ENCODE data around the gene CCDC197. TPM values are rescaled to one million over a fixed set of nuclear protein-coding genes. Genes with fewer than 3 reads are reported as not detected.

Gene CCDC197
- total and polyA plus RNA-seq, 3 experiments from 2014 or later = not detected

- ChIA-PET CTCF (no interaction called here), POLR2A (no interaction called here)
- no peaks in the 10 kb centered on the region for H3K4me1 ChIP-seq (ENCODE audit: insufficient read depth, low read length)
- peaks cover 0 to 3% (median 2%) of the 10 kb centered on the region in 3 donors for H3K4me1 Mint-ChIP-seq
- no peak for DNase-seq
- H3K36me3 ChIP-seq (ENCODE audit: insufficient read depth, low read length) = peaks cover 19% of the 10 kb centered on the region
- no peak overlapping the region for H3K4me3 Mint-ChIP-seq
- no peaks in the 10 kb centered on the region for H3K9me3 ChIP-seq (ENCODE audit: low read length)
- H3K27ac ChIP-seq (ENCODE audit: low read depth, low read length) = no peak overlapping the region
- H3K27me3 ChIP-seq (ENCODE audit: insufficient read depth, low read length, poor library complexity, severe bottlenecking) = no peaks in the 10 kb centered on the region
- no peaks in the 10 kb centered on the region for H3K9me3 Mint-ChIP-seq
- H3K27ac Mint-ChIP-seq = no peak overlapping the region
- peaks cover 0 to 37% (median 8%) of the 10 kb centered on the region in 3 donors for H3K36me3 Mint-ChIP-seq
- H3K27me3 Mint-ChIP-seq = peaks cover 0 to 2% of the 10 kb centered on the region in 2 donors
- H3K4me3 ChIP-seq (ENCODE audit: low read length) = no peak overlapping the region
These were observed 45.5 kb downstream of the CCDC197 start for GRCh38 chr14:94042433-94043091.

- POLR2A ChIA-PET = no interaction called here
- Mint-ChIP-seq H3K9me3 (no peaks in the 10 kb centered on the region), H3K27me3 (peaks cover 0 to 2% of the 10 kb centered on the region in 2 donors), H3K4me1 (peaks cover 0 to 3% (median 2%) of the 10 kb centered on the region in 3 donors), H3K36me3 (peaks cover 3 to 44% (median 12%) of the 10 kb centered on the region in 3 donors), H3K27ac (peak overlapping the region in 3 of 8 donors; percentile 37 to 70 (median 43)), H3K4me3 (no peak overlapping the region)
- CTCF ChIA-PET = no interaction called here
- Histone ChIP-seq H3K4me1 (ENCODE audit: insufficient read depth, low read length) (no peaks in the 10 kb centered on the region), H3K9me3 (ENCODE audit: low read length) (no peaks in the 10 kb centered on the region), H3K36me3 (ENCODE audit: insufficient read depth, low read length) (peaks cover 25% of the 10 kb centered on the region), H3K4me3 (ENCODE audit: low read length) (no peak overlapping the region), H3K27me3 (ENCODE audit: insufficient read depth, low read length, poor library complexity, severe bottlenecking) (no peaks in the 10 kb centered on the region), H3K27ac (ENCODE audit: low read depth, low read length) (no peak overlapping the region)
- no peak for DNase-seq
These were observed 46.1 kb downstream of the CCDC197 start for GRCh38 chr14:94043111-94043755.

- Histone ChIP-seq H3K9me3 (ENCODE audit: low read length) (no peaks in the 10 kb centered on the region), H3K36me3 (ENCODE audit: insufficient read depth, low read length) (peaks cover 32% of the 10 kb centered on the region), H3K4me1 (ENCODE audit: insufficient read depth, low read length) (no peaks in the 10 kb centered on the region), H3K27me3 (ENCODE audit: insufficient read depth, low read length, poor library complexity, severe bottlenecking) (no peaks in the 10 kb centered on the region), H3K4me3 (ENCODE audit: low read length) (no peak overlapping the region), H3K27ac (ENCODE audit: low read depth, low read length) (no peak overlapping the region)
- peaks cover 0 to 2% of the 10 kb centered on the region in 2 donors for H3K27me3 Mint-ChIP-seq
- CTCF ChIA-PET = interaction anchor here (1.1 kb wide), 1 partner anchor 37 kb away, joined by 4 read pairs; the partner anchor contains the start of genes DDX24 and IFI27L1
- H3K36me3 Mint-ChIP-seq = peaks cover 5 to 50% (median 12%) of the 10 kb centered on the region in 3 donors
- H3K4me3 Mint-ChIP-seq = no peak overlapping the region
- POLR2A ChIA-PET = no interaction called here
- peaks cover 0 to 3% (median 2%) of the 10 kb centered on the region in 3 donors for H3K4me1 Mint-ChIP-seq
- DNase-seq = no peak
- peak overlapping the region in 3 of 8 donors; percentile 37 to 70 (median 43) for H3K27ac Mint-ChIP-seq
- no peaks in the 10 kb centered on the region for H3K9me3 Mint-ChIP-seq
These were observed 46.8 kb downstream of the CCDC197 start for GRCh38 chr14:94043756-94044475.

- POLR2A ChIA-PET = no interaction called here
- no peak overlapping the region for H3K4me3 Mint-ChIP-seq
- peaks cover 0 to 3% (median 2%) of the 10 kb centered on the region in 3 donors for H3K4me1 Mint-ChIP-seq
These were observed 47.5 kb downstream of the CCDC197 start for GRCh38 chr14:94044476-94045091.

GRCh38 chr14:94045101-94045500, 48.0 kb downstream of the CCDC197 start:
- H3K4me1 Mint-ChIP-seq = peaks cover 0 to 3% (median 2%) of the 10 kb centered on the region in 3 donors
- Histone ChIP-seq H3K4me3 (ENCODE audit: low read length) (no peak overlapping the region), H3K9me3 (ENCODE audit: low read length) (no peaks in the 10 kb centered on the region), H3K27me3 (ENCODE audit: insufficient read depth, low read length, poor library complexity, severe bottlenecking) (no peaks in the 10 kb centered on the region), H3K36me3 (ENCODE audit: insufficient read depth, low read length) (peaks cover 42% of the 10 kb centered on the region), H3K27ac (ENCODE audit: low read depth, low read length) (no peak overlapping the region), H3K4me1 (ENCODE audit: insufficient read depth, low read length) (no peaks in the 10 kb centered on the region)
- CTCF ChIA-PET = interaction anchor here (1.1 to 1.2 kb wide), 3 partner anchors 8 to 36 kb away, joined by 4 read pairs; partner anchors contain the start of genes DDX24 and IFI27L1
- H3K27ac Mint-ChIP-seq = peak overlapping the region in 2 of 8 donors; percentile 24 to 65
- no peak overlapping the region for H3K4me3 Mint-ChIP-seq
- POLR2A ChIA-PET = no interaction called here
- H3K27me3 Mint-ChIP-seq = peaks cover 0 to 2% of the 10 kb centered on the region in 2 donors
- H3K9me3 Mint-ChIP-seq = no peaks in the 10 kb centered on the region
- DNase-seq = no peak
- peaks cover 5 to 62% (median 12%) of the 10 kb centered on the region in 3 donors for H3K36me3 Mint-ChIP-seq

More at GRCh38 chr14:94044476-94045091, 47.5 kb downstream of the CCDC197 start:
- Histone ChIP-seq H3K27me3 (ENCODE audit: insufficient read depth, low read length, poor library complexity, severe bottlenecking) (no peaks in the 10 kb centered on the region), H3K36me3 (ENCODE audit: insufficient read depth, low read length) (peaks cover 37% of the 10 kb centered on the region), H3K27ac (ENCODE audit: low read depth, low read length) (no peak overlapping the region), H3K9me3 (ENCODE audit: low read length) (no peaks in the 10 kb centered on the region), H3K4me3 (ENCODE audit: low read length) (no peak overlapping the region), H3K4me1 (ENCODE audit: insufficient read depth, low read length) (no peaks in the 10 kb centered on the region)
- peaks cover 0 to 2% of the 10 kb centered on the region in 2 donors for H3K27me3 Mint-ChIP-seq
- no peaks in the 10 kb centered on the region for H3K9me3 Mint-ChIP-seq
- no peak for DNase-seq
- H3K36me3 Mint-ChIP-seq = peaks cover 5 to 57% (median 12%) of the 10 kb centered on the region in 3 donors
- H3K27ac Mint-ChIP-seq = peak overlapping the region in 1 of 8 donors; percentile 70
- CTCF ChIA-PET = interaction anchor here (1.1 to 1.2 kb wide), 3 partner anchors 8 to 37 kb away, joined by 4 read pairs; partner anchors contain the start of genes DDX24 and IFI27L1

- peak overlapping the region in 2 of 8 donors; percentile 41 to 65 for H3K27ac Mint-ChIP-seq
- POLR2A ChIA-PET = no interaction called here
- H3K36me3 ChIP-seq (ENCODE audit: insufficient read depth, low read length) = peaks cover 49% of the 10 kb centered on the region
These were observed 48.7 kb downstream of the CCDC197 start for GRCh38 chr14:94045563-94046345.

GRCh38 chr14:94046696-94047250, 49.7 kb downstream of the CCDC197 start:
- no peaks in the 10 kb centered on the region for H3K4me1 ChIP-seq (ENCODE audit: insufficient read depth, low read length)
- no peak overlapping the region for H3K27ac ChIP-seq (ENCODE audit: low read depth, low read length)
- no peak for DNase-seq
- Mint-ChIP-seq H3K4me1 (peaks cover 0 to 4% (median 2%) of the 10 kb centered on the region in 3 donors), H3K4me3 (no peak overlapping the region), H3K27ac (peak overlapping the region in 2 of 8 donors; percentile 42 to 50), H3K36me3 (peaks cover 12 to 79% (median 25%) of the 10 kb centered on the region in 3 donors), H3K27me3 (peaks cover 0 to 2% of the 10 kb centered on the region in 2 donors), H3K9me3 (no peaks in the 10 kb centered on the region)
- POLR2A ChIA-PET = no interaction called here
- H3K4me3 ChIP-seq (ENCODE audit: low read length) = no peak overlapping the region
- H3K27me3 ChIP-seq (ENCODE audit: insufficient read depth, low read length, poor library complexity, severe bottlenecking) = no peaks in the 10 kb centered on the region
- CTCF ChIA-PET = no interaction called here
- no peaks in the 10 kb centered on the region for H3K9me3 ChIP-seq (ENCODE audit: low read length)
- H3K36me3 ChIP-seq (ENCODE audit: insufficient read depth, low read length) = peaks cover 59% of the 10 kb centered on the region

More at GRCh38 chr14:94045563-94046345, 48.7 kb downstream of the CCDC197 start:
- DNase-seq = no peak
- Histone ChIP-seq H3K4me3 (ENCODE audit: low read length) (no peak overlapping the region), H3K27ac (ENCODE audit: low read depth, low read length) (no peak overlapping the region), H3K27me3 (ENCODE audit: insufficient read depth, low read length, poor library complexity, severe bottlenecking) (no peaks in the 10 kb centered on the region), H3K9me3 (ENCODE audit: low read length) (no peaks in the 10 kb centered on the region), H3K4me1 (ENCODE audit: insufficient read depth, low read length) (no peaks in the 10 kb centered on the region)
- Mint-ChIP-seq H3K9me3 (no peaks in the 10 kb centered on the region), H3K36me3 (peaks cover 5 to 69% (median 16%) of the 10 kb centered on the region in 3 donors), H3K27me3 (peaks cover 0 to 2% of the 10 kb centered on the region in 2 donors), H3K4me1 (peaks cover 0 to 2% (median under 1%) of the 10 kb centered on the region in 3 donors), H3K4me3 (no peak overlapping the region)
- CTCF ChIA-PET = interaction anchor here (1.1 to 1.2 kb wide), 2 partner anchors 9 kb away, joined by 4 read pairs; no protein-coding TSS in a partner anchor

All from CD8-positive, alpha-beta memory T cell (primary cell).